ENCODE measurements around the gene NUAK2. TPM values are rescaled to one million over a fixed set of nuclear protein-coding genes. Genes with fewer than 3 reads are reported as not detected.

Gene NUAK2
- total RNA-seq, 2 experiments from 2014 or later = 5.3 to 9.1 TPM

GRCh38 chr1:205261946-205262691 lies 59.4 kb downstream of the NUAK2 start:
- Histone ChIP-seq H3K36me3 (ENCODE audit: insufficient read depth, low read length) (no peaks in the 10 kb centered on the region), H3K9me3 (ENCODE audit: low read length) (no peaks in the 10 kb centered on the region), H3K4me1 (ENCODE audit: insufficient read depth, low read length, poor library complexity, severe bottlenecking) (peaks cover 40% of the 10 kb centered on the region), H3K79me2 (ENCODE audit: insufficient read depth, low read depth, low read length) (no peaks in the 10 kb centered on the region), H2AFZ (ENCODE audit: low read length) (no peak overlapping the region), H4K20me1 (ENCODE audit: insufficient read depth, low read length) (no peaks in the 10 kb centered on the region), H3K4me3 (ENCODE audit: low read depth, low read length, poor library complexity, severe bottlenecking) (no peak overlapping the region), H3K9me2 (ENCODE audit: insufficient read depth, low read length) (no peaks in the 10 kb centered on the region), H3K4me2 (ENCODE audit: low read length) (no peak overlapping the region), H3K27ac (ENCODE audit: low read depth, low read length, poor library complexity, severe bottlenecking) (no peak overlapping the region)
- no peak for DNase-seq (ENCODE audit: low spot score)
- intact Hi-C loops (cut with micrococcal nuclease; ENCODE audit: unreplicated experiment) = no loop called here
- no peak for TF ChIP-seq CTCF (conservative IDR thresholded peaks at IDR 0.05; ENCODE audit: low read length)
- TF ChIP-seq EZH2phosphoT487 (IDR thresholded peaks at IDR 0.05; ENCODE audit: borderline replicate concordance, low read depth, low read length) = no peak
- ChIA-PET CTCF (ENCODE audit: unreplicated experiment) (no interaction called here), POLR2A (interaction anchor here (0.7 to 1.0 kb wide), 4 partner anchors 8 to 186 kb away, joined by 3 to 5 read pairs (median 4); no protein-coding TSS in a partner anchor)
- no TSS peak for BruUV-seq (replicated peaks)

- Histone ChIP-seq H3K4me1 (ENCODE audit: insufficient read depth, low read length, poor library complexity, severe bottlenecking) (peaks cover 45% of the 10 kb centered on the region), H3K79me2 (ENCODE audit: insufficient read depth, low read depth, low read length) (no peaks in the 10 kb centered on the region), H3K4me3 (ENCODE audit: low read depth, low read length, poor library complexity, severe bottlenecking) (no peak overlapping the region), H3K4me2 (ENCODE audit: low read length) (no peak overlapping the region), H3K9me3 (ENCODE audit: low read length) (no peaks in the 10 kb centered on the region), H3K9me2 (ENCODE audit: insufficient read depth, low read length) (no peaks in the 10 kb centered on the region), H3K36me3 (ENCODE audit: insufficient read depth, low read length) (no peaks in the 10 kb centered on the region), H4K20me1 (ENCODE audit: insufficient read depth, low read length) (no peaks in the 10 kb centered on the region), H2AFZ (ENCODE audit: low read length) (no peak overlapping the region), H3K27ac (ENCODE audit: low read depth, low read length, poor library complexity, severe bottlenecking) (no peak overlapping the region)
- BruUV-seq (replicated peaks) = no TSS peak
- ChIA-PET CTCF (ENCODE audit: unreplicated experiment) (interaction anchor here (0.5 to 8.0 kb wide), 3 partner anchors 33 to 1579 kb away, joined by 3 to 48 read pairs (median 8); partner anchors contain the start of gene TMCC2), POLR2A (interaction anchor here (0.6 to 1.8 kb wide), 7 partner anchors 9 to 214 kb away, joined by 3 to 9 read pairs (median 4); no protein-coding TSS in a partner anchor)
- TF ChIP-seq EZH2phosphoT487 (IDR thresholded peaks at IDR 0.05; ENCODE audit: borderline replicate concordance, low read depth, low read length) = no peak
- no peak for TF ChIP-seq CTCF (conservative IDR thresholded peaks at IDR 0.05; ENCODE audit: low read length)
- intact Hi-C loops (cut with micrococcal nuclease; ENCODE audit: unreplicated experiment) = no loop called here
- no peak for DNase-seq (ENCODE audit: low spot score)
These were observed 60.4 kb downstream of the NUAK2 start for GRCh38 chr1:205260948-205261732.

Measured in OCI-LY7 (cell line).